ENCODE results near the gene KRT72.

Gene KRT72

DNA sequence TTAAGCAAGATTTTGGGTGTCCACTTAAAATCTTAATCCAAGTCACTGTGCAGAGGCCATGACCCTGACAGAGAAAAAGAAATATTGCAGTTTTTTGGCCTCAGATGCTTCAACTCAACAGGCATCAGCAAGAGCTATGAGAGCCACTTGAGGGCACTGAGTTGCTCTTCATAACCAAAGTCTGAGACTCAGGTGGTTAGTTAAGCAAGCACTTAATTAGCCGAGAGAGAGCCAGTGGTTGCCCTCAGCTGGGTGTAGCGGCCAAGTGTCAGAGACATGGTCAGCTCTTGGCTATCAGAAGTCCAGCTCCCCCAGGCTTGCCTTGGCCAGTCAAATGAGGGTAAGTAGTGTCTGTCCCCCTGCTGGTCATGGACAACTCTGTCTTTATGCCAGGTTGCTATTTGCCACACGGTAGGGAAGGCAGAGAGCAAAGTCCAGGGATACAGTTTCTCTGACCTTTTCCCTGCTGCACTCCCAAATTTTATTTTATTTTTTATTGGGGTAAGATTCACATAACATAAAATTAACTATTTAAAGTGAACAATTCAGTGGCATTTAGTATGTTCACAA lies 39.3 kb downstream of the KRT72 start:
- ChIA-PET CTCF (interaction anchor here (1.2 to 1.5 kb wide), 2 partner anchors 12 to 20 kb away, joined by 4 read pairs; no protein-coding TSS in a partner anchor), POLR2A (interaction anchor here (0.5 kb wide), 1 partner anchor 395 kb away, joined by 3 read pairs; no protein-coding TSS in a partner anchor)

DNA sequence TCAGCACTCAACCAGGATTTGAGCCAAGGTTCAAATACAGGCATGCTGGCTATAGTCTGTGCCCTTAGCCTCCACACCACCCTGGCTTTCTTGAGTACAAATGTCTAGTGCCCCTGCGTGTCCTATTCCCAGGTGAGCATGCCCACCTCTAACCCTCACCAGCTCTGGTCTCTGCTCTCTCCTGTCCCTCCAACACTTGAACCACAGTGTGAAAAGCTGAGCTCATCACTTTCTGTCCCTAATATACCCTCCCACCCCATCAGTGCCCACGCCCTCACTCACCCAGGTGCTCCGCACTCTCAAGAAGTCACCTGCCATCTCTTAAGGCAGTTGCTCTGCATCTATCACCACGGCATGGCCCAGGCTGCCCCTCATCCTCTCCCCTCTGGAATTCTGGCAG lies 41.3 kb downstream of the KRT72 start:
- H3K4me1 ChIP-seq (ENCODE audit: control extremely low read depth in 1 of 4, control insufficient read depth in 4 of 4, insufficient read depth in 4 of 4, low read length in 3 of 4): no peaks in the 10 kb centered on the region
- H3K36me3 ChIP-seq (ENCODE audit: control insufficient read depth in 4 of 4, insufficient read depth in 4 of 4, low read length in 3 of 4): no peaks in the 10 kb centered on the region
- no peak for DNase-seq
- no peak overlapping the region for H3K4me3 ChIP-seq (ENCODE audit: control insufficient read depth in 1 of 7, extremely low read depth in 1 of 7, insufficient read depth in 4 of 7, low read depth in 2 of 7, low read length in 6 of 7)
- H3K9me3 ChIP-seq (ENCODE audit: control extremely low read depth in 1 of 5, control insufficient read depth in 4 of 5, insufficient read depth in 2 of 5, low read depth in 1 of 5, low read length in 4 of 5): no peaks in the 10 kb centered on the region
- POLR2A ChIA-PET: no interaction called here
- CTCF ChIA-PET: interaction anchor here (1.3 to 1.4 kb wide), 2 partner anchors 190 to 320 kb away, joined by 3 read pairs; no protein-coding TSS in a partner anchor
- no peak overlapping the region for H3K27ac ChIP-seq (ENCODE audit: insufficient read depth in 1 of 2, low read depth in 1 of 2, low read length in 2 of 2, poor library complexity in 1 of 2, severe bottlenecking in 2 of 2)
- peaks cover 0 to 31% (median 19%) of the 10 kb centered on the region in 5 experiments for H3K27me3 ChIP-seq (replicated peaks in 2 of 5; ENCODE audit: control insufficient read depth in 4 of 5, insufficient read depth in 5 of 5, low read length in 4 of 5)
- 94% methylated on average over 4 of the region's 4 CpGs for WGBS (ENCODE audit: insufficient coverage)

More for the DNA sequence above, 39.3 kb downstream of the KRT72 start:
- WGBS (ENCODE audit: insufficient coverage): 86% methylated on average over 2 of the region's 3 CpGs
- Histone ChIP-seq H3K27me3 (replicated peaks in 2 of 5; ENCODE audit: control insufficient read depth in 4 of 5, insufficient read depth in 5 of 5, low read length in 4 of 5) (peaks cover 0 to 32% (median 20%) of the 10 kb centered on the region in 5 experiments), H3K4me1 (ENCODE audit: control extremely low read depth in 1 of 4, control insufficient read depth in 4 of 4, insufficient read depth in 4 of 4, low read length in 3 of 4) (no peaks in the 10 kb centered on the region), H3K4me3 (ENCODE audit: control insufficient read depth in 1 of 7, extremely low read depth in 1 of 7, insufficient read depth in 4 of 7, low read depth in 2 of 7, low read length in 6 of 7) (no peak overlapping the region), H3K27ac (ENCODE audit: insufficient read depth in 1 of 2, low read depth in 1 of 2, low read length in 2 of 2, poor library complexity in 1 of 2, severe bottlenecking in 2 of 2) (no peak overlapping the region), H3K36me3 (ENCODE audit: control insufficient read depth in 4 of 4, insufficient read depth in 4 of 4, low read length in 3 of 4) (no peaks in the 10 kb centered on the region), H3K9me3 (ENCODE audit: control extremely low read depth in 1 of 5, control insufficient read depth in 4 of 5, insufficient read depth in 2 of 5, low read depth in 1 of 5, low read length in 4 of 5) (no peaks in the 10 kb centered on the region)
- no peak for DNase-seq

DNA sequence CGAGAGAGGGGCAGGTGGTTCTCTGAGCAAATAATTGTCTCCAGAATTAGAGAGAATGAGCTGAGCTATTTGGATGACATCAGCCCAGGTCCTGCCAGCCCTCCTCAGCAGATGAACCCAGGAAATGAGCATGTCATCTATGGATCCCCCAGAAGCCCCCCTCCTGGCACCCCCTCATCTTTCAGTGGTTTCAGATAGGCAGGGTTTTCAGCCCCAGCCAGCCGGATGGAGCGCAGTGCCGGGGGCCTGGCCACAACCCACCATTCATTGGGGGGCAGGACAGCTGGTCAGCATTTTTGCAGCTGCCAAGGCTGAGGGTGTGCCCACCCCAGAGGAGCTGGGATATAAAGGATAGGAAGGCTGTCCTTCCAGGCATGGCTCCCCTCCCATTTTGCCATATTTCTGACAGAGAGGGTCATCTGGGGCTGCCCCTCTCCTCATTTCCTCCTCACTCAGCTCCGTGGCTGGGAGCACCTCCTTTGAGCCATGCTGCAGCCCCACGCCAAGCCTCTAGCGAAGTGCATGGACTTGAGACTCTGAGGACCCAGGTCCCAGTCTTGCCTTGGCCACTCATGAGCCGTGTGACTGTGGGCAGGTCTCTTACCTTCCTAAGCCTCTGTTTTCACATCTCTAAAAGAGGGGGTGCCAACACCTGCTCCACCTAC lies 42.4 kb downstream of the KRT72 start:
- CTCF ChIA-PET: no interaction called here
- Histone ChIP-seq H3K4me1 (ENCODE audit: control extremely low read depth in 1 of 4, control insufficient read depth in 4 of 4, insufficient read depth in 4 of 4, low read length in 3 of 4) (no peaks in the 10 kb centered on the region), H3K9me3 (ENCODE audit: control extremely low read depth in 1 of 5, control insufficient read depth in 4 of 5, insufficient read depth in 2 of 5, low read depth in 1 of 5, low read length in 4 of 5) (no peaks in the 10 kb centered on the region), H3K27me3 (replicated peaks in 2 of 5; ENCODE audit: control insufficient read depth in 4 of 5, insufficient read depth in 5 of 5, low read length in 4 of 5) (peaks cover 0 to 26% (median 15%) of the 10 kb centered on the region in 5 experiments), H3K4me3 (ENCODE audit: control insufficient read depth in 1 of 7, extremely low read depth in 1 of 7, insufficient read depth in 4 of 7, low read depth in 2 of 7, low read length in 6 of 7) (no peak overlapping the region), H3K27ac (ENCODE audit: insufficient read depth in 1 of 2, low read depth in 1 of 2, low read length in 2 of 2, poor library complexity in 1 of 2, severe bottlenecking in 2 of 2) (no peak overlapping the region), H3K36me3 (ENCODE audit: control insufficient read depth in 4 of 4, insufficient read depth in 4 of 4, low read length in 3 of 4) (no peaks in the 10 kb centered on the region)
- no peak for DNase-seq
- WGBS (ENCODE audit: insufficient coverage): 81% methylated on average over 7 of the region's 8 CpGs
- POLR2A ChIA-PET: no interaction called here

DNA sequence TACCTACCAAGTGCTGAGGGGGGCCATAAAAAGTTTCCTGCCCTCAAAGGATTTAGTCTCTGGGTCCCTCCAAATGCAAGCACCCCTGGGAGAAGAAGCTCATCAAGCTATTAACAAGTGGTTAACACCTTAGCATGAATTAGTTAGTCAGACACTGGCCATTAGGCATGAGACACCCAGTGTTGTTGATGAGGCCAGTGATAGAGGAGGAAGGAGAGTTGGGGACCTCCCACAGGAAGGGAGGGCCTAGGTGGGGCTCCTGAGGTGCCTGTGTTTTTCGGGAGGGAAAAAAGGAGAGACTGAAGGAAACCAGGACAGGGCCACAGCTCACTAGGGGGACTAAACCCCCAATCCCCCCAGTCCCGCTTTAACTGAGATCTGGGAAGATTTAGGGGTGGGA lies 43.8 kb downstream of the KRT72 start:
- 60% methylated on average over 1 of the region's 2 CpGs for WGBS (ENCODE audit: insufficient coverage)
- H3K4me3 ChIP-seq (ENCODE audit: control insufficient read depth in 1 of 7, extremely low read depth in 1 of 7, insufficient read depth in 4 of 7, low read depth in 2 of 7, low read length in 6 of 7): no peak overlapping the region
- no peaks in the 10 kb centered on the region for H3K4me1 ChIP-seq (ENCODE audit: control extremely low read depth in 1 of 4, control insufficient read depth in 4 of 4, insufficient read depth in 4 of 4, low read length in 3 of 4)
- H3K9me3 ChIP-seq (ENCODE audit: control extremely low read depth in 1 of 5, control insufficient read depth in 4 of 5, insufficient read depth in 2 of 5, low read depth in 1 of 5, low read length in 4 of 5): no peaks in the 10 kb centered on the region
- H3K36me3 ChIP-seq (ENCODE audit: control insufficient read depth in 4 of 4, insufficient read depth in 4 of 4, low read length in 3 of 4): no peaks in the 10 kb centered on the region
- ChIA-PET POLR2A (no interaction called here), CTCF (interaction anchor here (0.8 kb wide), 1 partner anchor 14 kb away, joined by 3 read pairs; no protein-coding TSS in a partner anchor)
- no peak for DNase-seq
- peaks cover 0 to 24% (median 15%) of the 10 kb centered on the region in 5 experiments for H3K27me3 ChIP-seq (replicated peaks in 2 of 5; ENCODE audit: control insufficient read depth in 4 of 5, insufficient read depth in 5 of 5, low read length in 4 of 5)
- H3K27ac ChIP-seq (ENCODE audit: insufficient read depth in 1 of 2, low read depth in 1 of 2, low read length in 2 of 2, poor library complexity in 1 of 2, severe bottlenecking in 2 of 2): no peak overlapping the region

DNA sequence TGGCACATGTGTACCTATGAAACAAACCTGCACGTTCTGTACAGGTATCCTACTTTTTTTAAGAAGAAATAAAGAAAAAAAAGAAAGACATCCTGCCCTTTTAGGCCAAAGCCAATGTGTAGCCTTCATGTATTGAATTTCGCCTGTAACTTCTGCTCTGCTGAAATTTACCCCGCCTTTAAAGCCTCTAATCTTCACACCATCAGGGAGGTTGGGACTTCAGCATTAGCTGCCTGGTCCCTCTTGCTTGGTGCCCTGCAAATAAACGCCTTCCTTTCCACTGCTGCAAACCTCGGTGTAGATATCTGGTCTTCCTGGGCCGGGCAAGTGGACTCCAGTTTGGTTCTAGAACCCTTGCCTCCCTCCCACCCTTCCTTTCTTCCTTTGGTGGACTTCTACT lies 45.7 kb downstream of the KRT72 start:
- CTCF ChIA-PET: interaction anchor here (1.0 kb wide), 1 partner anchor 10 kb away, joined by 3 read pairs; no protein-coding TSS in a partner anchor
- Histone ChIP-seq H3K27ac (ENCODE audit: insufficient read depth in 1 of 2, low read depth in 1 of 2, low read length in 2 of 2, poor library complexity in 1 of 2, severe bottlenecking in 2 of 2) (no peak overlapping the region), H3K9me3 (ENCODE audit: control extremely low read depth in 1 of 5, control insufficient read depth in 4 of 5, insufficient read depth in 2 of 5, low read depth in 1 of 5, low read length in 4 of 5) (no peaks in the 10 kb centered on the region)

DNA sequence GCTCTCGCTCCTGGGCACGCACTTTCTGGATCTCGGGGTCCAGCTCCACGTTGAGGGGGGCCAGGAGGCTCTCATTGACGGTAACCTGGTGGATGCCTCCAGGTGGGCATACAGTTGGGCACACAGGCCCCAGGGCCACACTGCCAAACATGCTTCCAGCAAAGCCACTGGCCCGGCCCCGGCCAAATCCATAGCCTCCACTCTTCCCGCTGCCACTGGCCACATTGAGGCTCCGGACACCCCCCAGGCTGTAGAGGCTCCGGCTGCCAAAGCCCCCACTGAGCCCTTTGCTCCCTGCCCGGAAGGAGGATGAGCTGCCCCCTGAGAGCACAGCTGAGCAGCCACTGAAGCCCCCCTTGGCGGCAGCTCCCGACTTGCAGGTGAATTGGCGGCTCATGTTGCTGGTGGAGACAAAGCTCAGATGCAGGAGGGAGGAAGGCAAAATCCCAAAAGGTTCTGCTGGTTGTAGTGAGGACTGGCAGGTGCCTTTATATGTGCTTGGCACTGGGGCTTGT lies 48.5 kb downstream of the KRT72 start, which contains the start of gene KRT71:
Gene KRT71, minus strand, starts transcription at position 465 of the 515 bp plus-strand sequence. Its CDS starts 68 bp downstream, at position 397.
- H3K36me3 ChIP-seq (ENCODE audit: control insufficient read depth in 4 of 4, insufficient read depth in 4 of 4, low read length in 3 of 4): no peaks in the 10 kb centered on the region
- no peak within 1 kb of the TSS for H3K4me3 ChIP-seq (ENCODE audit: control insufficient read depth in 1 of 7, extremely low read depth in 1 of 7, insufficient read depth in 4 of 7, low read depth in 2 of 7, low read length in 6 of 7)
- ChIA-PET CTCF (no interaction called here), POLR2A (no interaction called here)
- peaks cover 0 to 12% (median 0%) of the 10 kb centered on the region in 5 experiments for H3K27me3 ChIP-seq (replicated peaks in 2 of 5; ENCODE audit: control insufficient read depth in 4 of 5, insufficient read depth in 5 of 5, low read length in 4 of 5)
- no peaks in the 10 kb centered on the region for H3K4me1 ChIP-seq (ENCODE audit: control extremely low read depth in 1 of 4, control insufficient read depth in 4 of 4, insufficient read depth in 4 of 4, low read length in 3 of 4)
- no peaks in the 10 kb centered on the region for H3K9me3 ChIP-seq (ENCODE audit: control extremely low read depth in 1 of 5, control insufficient read depth in 4 of 5, insufficient read depth in 2 of 5, low read depth in 1 of 5, low read length in 4 of 5)
- DNase-seq: no peak
- no peak within 1 kb of the TSS for H3K27ac ChIP-seq (ENCODE audit: insufficient read depth in 1 of 2, low read depth in 1 of 2, low read length in 2 of 2, poor library complexity in 1 of 2, severe bottlenecking in 2 of 2)
- 99% methylated on average over 13 of the region's 14 CpGs for WGBS (ENCODE audit: insufficient coverage)

More for the DNA sequence above, 45.7 kb downstream of the KRT72 start:
- no peaks in the 10 kb centered on the region for H3K36me3 ChIP-seq (ENCODE audit: control insufficient read depth in 4 of 4, insufficient read depth in 4 of 4, low read length in 3 of 4)
- H3K27me3 ChIP-seq (replicated peaks in 2 of 5; ENCODE audit: control insufficient read depth in 4 of 5, insufficient read depth in 5 of 5, low read length in 4 of 5): peaks cover 0 to 24% (median 7%) of the 10 kb centered on the region in 5 experiments
- WGBS (ENCODE audit: insufficient coverage): 85% methylated on average over 4 of the region's 6 CpGs
- H3K4me3 ChIP-seq (ENCODE audit: control insufficient read depth in 1 of 7, extremely low read depth in 1 of 7, insufficient read depth in 4 of 7, low read depth in 2 of 7, low read length in 6 of 7): no peak overlapping the region
- no peaks in the 10 kb centered on the region for H3K4me1 ChIP-seq (ENCODE audit: control extremely low read depth in 1 of 4, control insufficient read depth in 4 of 4, insufficient read depth in 4 of 4, low read length in 3 of 4)
- POLR2A ChIA-PET: no interaction called here
- DNase-seq: no peak

DNA sequence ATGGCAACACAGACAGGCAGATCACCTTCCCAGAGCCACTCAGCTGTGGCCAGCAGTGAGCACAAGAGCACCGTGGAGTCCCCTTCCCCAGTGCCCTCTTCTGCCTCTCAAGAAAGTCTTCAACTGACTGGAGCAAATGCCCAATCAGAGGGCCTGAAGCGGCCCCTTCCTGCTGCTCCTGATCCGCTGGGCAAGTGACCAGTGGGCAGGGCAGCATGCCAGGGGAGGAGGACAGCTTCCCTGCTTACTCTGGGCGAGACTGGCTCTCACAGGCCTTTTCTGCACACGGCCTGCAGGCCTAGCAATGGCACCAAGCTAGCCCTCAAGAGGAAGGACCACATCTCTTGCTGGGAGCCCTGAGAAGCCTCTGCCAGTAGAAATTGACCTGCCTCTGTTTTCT lies 49.2 kb downstream of the KRT72 start:
- 100% methylated on average over 4 of the region's 5 CpGs for WGBS (ENCODE audit: insufficient coverage)
- Histone ChIP-seq H3K27ac (ENCODE audit: insufficient read depth in 1 of 2, low read depth in 1 of 2, low read length in 2 of 2, poor library complexity in 1 of 2, severe bottlenecking in 2 of 2) (no peak overlapping the region), H3K27me3 (replicated peaks in 2 of 5; ENCODE audit: control insufficient read depth in 4 of 5, insufficient read depth in 5 of 5, low read length in 4 of 5) (peaks cover 0 to 12% (median 0%) of the 10 kb centered on the region in 5 experiments), H3K4me3 (ENCODE audit: control insufficient read depth in 1 of 7, extremely low read depth in 1 of 7, insufficient read depth in 4 of 7, low read depth in 2 of 7, low read length in 6 of 7) (no peak overlapping the region), H3K36me3 (ENCODE audit: control insufficient read depth in 4 of 4, insufficient read depth in 4 of 4, low read length in 3 of 4) (no peaks in the 10 kb centered on the region), H3K9me3 (ENCODE audit: control extremely low read depth in 1 of 5, control insufficient read depth in 4 of 5, insufficient read depth in 2 of 5, low read depth in 1 of 5, low read length in 4 of 5) (no peaks in the 10 kb centered on the region), H3K4me1 (ENCODE audit: control extremely low read depth in 1 of 4, control insufficient read depth in 4 of 4, insufficient read depth in 4 of 4, low read length in 3 of 4) (no peaks in the 10 kb centered on the region)
- POLR2A ChIA-PET: no interaction called here
- CTCF ChIA-PET: no interaction called here
- DNase-seq: no peak

Measured in common myeloid progenitor, CD34-positive (primary cell).